HCT116 (cell line): Measurements from ENCODE around the gene AOPEP. TPM values are rescaled to one million over a fixed set of nuclear protein-coding genes. Genes with fewer than 3 reads are reported as not detected.

Experiments used
- ATAC-seq: fragments of 200-7000 bp; cut with Tn5 transposase; 2 replicates; pipeline ENCODE4 v1.9.1; 2020; ENCODE audit warnings: mild to moderate bottlenecking, moderate library complexity
- BruUV-seq: library from RNA; stranded (reverse); fragments of 400-500 nt; replicated peaks from 2 replicates; lab custom pipeline; 2021; lab: Mats Ljungman, UMichigan
- CTCF ChIA-PET: fragments of 300-600 bp; sonication (Branson Sonifier 250); formaldehyde crosslinking; loops from one replicate; lab custom pipeline; 2021; ENCODE audit warnings: antibody characterized with exemption; lab: Charles Lee
- POLR2A ChIA-PET: fragments of 300-600, 350-600 bp; sonication (Branson Sonifier 250); formaldehyde crosslinking; loops from one replicate; lab custom pipeline; 2021; ENCODE audit warnings: antibody characterized with exemption; lab: Charles Lee
- RAD21 ChIA-PET, 2 experiments: fragments of 300-600 bp; sonication (Branson Sonifier 250); formaldehyde crosslinking; loops; one replicate each; lab custom pipeline; 2023; ENCODE audit warnings: low total read pairs in 2 of 2; ENCODE audit not compliant: uncharacterized antibody in 2 of 2, unreplicated experiment in 2 of 2, low non-redundant PET in 1 of 2; lab: Charles Lee
- DNase-seq: peaks from one replicate; pipeline ENCODE4 v3.0.0-alpha.2; 2010; ENCODE audit warnings: low read depth, low spot score
- H2AFZ ChIP-seq: fragments of 200-600 bp; shearing (Covaris generic), sonication (generic); 2 replicates; pipeline ENCODE4 v1.6.1; 2017; ENCODE audit warnings: low read depth, mixed run types, mixed read lengths, antibody characterized with exemption, low read length; ENCODE audit not compliant: poor library complexity, severe bottlenecking
- H3K27ac ChIP-seq: 2 replicates; pipeline ENCODE4 v1.5.1; 2012; ENCODE audit warnings: low read depth, low read length
- H3K27me3 ChIP-seq: fragments of 200-600 bp; sonication (generic); 2 replicates; pipeline ENCODE4 v1.6.1; 2016; ENCODE audit warnings: mixed run types, low read length, mixed read lengths; ENCODE audit not compliant: insufficient read depth
- H3K36me3 ChIP-seq, 2 experiments: fragments of 200-500 bp in 1 of 2; fragments of 200-600 bp in 1 of 2; sonication (Bioruptor generic) in 1 of 2; sonication (generic) in 1 of 2; 2 replicates each; pipeline versions ENCODE4 v1.5.1 to v1.6.1; 2014 to 2016; ENCODE audit warnings: low read length in 2 of 2, inconsistent platforms in 1 of 2, mixed read lengths in 1 of 2, mixed run types in 1 of 2; ENCODE audit not compliant: insufficient read depth in 2 of 2, control insufficient read depth in 1 of 2
- H3K4me1 ChIP-seq, 2 experiments: fragments of 200-600 bp in 1 of 2; sonication (generic) in 1 of 2; 2 replicates each; pipeline versions ENCODE4 v1.5.1 to v1.6.1; 2012 to 2017; ENCODE audit warnings: low read length in 2 of 2, inconsistent platforms in 1 of 2, mild to moderate bottlenecking in 1 of 2, mixed read lengths in 1 of 2, mixed run types in 1 of 2, moderate library complexity in 1 of 2; ENCODE audit not compliant: insufficient read depth in 2 of 2, control insufficient read depth in 1 of 2
- H3K4me2 ChIP-seq: fragments of 200-600 bp; sonication (generic); 2 replicates; pipeline ENCODE4 v1.6.1; 2017; ENCODE audit warnings: mixed run types, low read length, mixed read lengths
- H3K4me3 ChIP-seq, 2 experiments: fragments of 200-600 bp in 1 of 2; sonication (generic) in 1 of 2; replicated peaks in 1 of 2; 2 replicates each; pipeline ENCODE4 v1.5.1; 2011 to 2016; ENCODE audit warnings: low read length in 2 of 2, control low read depth in 1 of 2, low read depth in 1 of 2, mild to moderate bottlenecking in 1 of 2, mixed read lengths in 1 of 2, mixed run types in 1 of 2
- H3K79me2 ChIP-seq: fragments of 200-600 bp; sonication (generic); 2 replicates; pipeline ENCODE4 v1.6.1; 2017; ENCODE audit warnings: mild to moderate bottlenecking, mixed run types, low read length, moderate library complexity, mixed read lengths; ENCODE audit not compliant: insufficient read depth
- H3K9ac ChIP-seq: fragments of 200-600 bp; sonication (generic); 2 replicates; pipeline ENCODE4 v1.6.1; 2016; ENCODE audit warnings: low read length, mixed read lengths
- H3K9me2 ChIP-seq: fragments of 200-600 bp; sonication (generic), shearing (Covaris generic); 2 replicates; pipeline ENCODE4 v1.6.1; 2017; ENCODE audit warnings: mixed run types, mild to moderate bottlenecking, moderate library complexity; ENCODE audit not compliant: insufficient read depth
- H3K9me3 ChIP-seq, 2 experiments: fragments of 200-500 bp in 1 of 2; fragments of 200-600 bp in 1 of 2; sonication (Bioruptor generic) in 1 of 2; sonication (generic) in 1 of 2; 2 replicates each; pipeline ENCODE4 v1.6.1; 2014 to 2017; ENCODE audit warnings: low read length in 2 of 2, mixed read lengths in 2 of 2, inconsistent platforms in 1 of 2, low read depth in 1 of 2, mild to moderate bottlenecking in 1 of 2, mixed run types in 1 of 2, moderate library complexity in 1 of 2; ENCODE audit not compliant: control insufficient read depth in 1 of 2, insufficient read depth in 1 of 2
- H4K20me1 ChIP-seq: fragments of 200-600 bp; sonication (generic), shearing (Covaris generic); 2 replicates; pipeline ENCODE4 v1.6.1; 2017; ENCODE audit warnings: mixed run types, mild to moderate bottlenecking, moderate library complexity; ENCODE audit not compliant: insufficient read depth
- ATF3 ChIP-seq: IDR thresholded peaks from 2 replicates; pipeline ENCODE4 v1.6.1; 2012
- CBX3 ChIP-seq: IDR thresholded peaks from 2 replicates; pipeline ENCODE4 v1.6.1; 2012; ENCODE audit warnings: low read depth
- CEBPB ChIP-seq: IDR thresholded peaks from 2 replicates; pipeline ENCODE4 v1.6.1; 2012; ENCODE audit warnings: low read depth
- EGR1 ChIP-seq: IDR thresholded peaks from 2 replicates; pipeline ENCODE4 v1.6.1; 2012; ENCODE audit warnings: low read depth
- ELF1 ChIP-seq: IDR thresholded peaks from 2 replicates; pipeline ENCODE4 v1.6.1; 2012; ENCODE audit warnings: low read depth, borderline replicate concordance
- EZH2 ChIP-seq: fragments of 200-600 bp; sonication (generic); IDR thresholded peaks from 2 replicates; pipeline ENCODE4 v1.6.1; 2017; ENCODE audit warnings: antibody characterized with exemption, mixed run types
- EZH2phosphoT487 ChIP-seq: fragments of 200-600 bp; IDR thresholded peaks from 2 replicates; pipeline ENCODE4 v1.6.1; 2018; ENCODE audit warnings: antibody characterized with exemption, borderline replicate concordance
- FOSL1 ChIP-seq: IDR thresholded peaks from 2 replicates; pipeline ENCODE4 v1.6.1; 2012; ENCODE audit warnings: low read depth
- JUND ChIP-seq: IDR thresholded peaks from 2 replicates; pipeline ENCODE4 v1.6.1; 2012
- MAX ChIP-seq: IDR thresholded peaks from 2 replicates; pipeline ENCODE4 v1.6.1; 2012
- POLR2A ChIP-seq: IDR thresholded peaks from 2 replicates; pipeline ENCODE4 v1.7.0; 2011; ENCODE audit warnings: borderline replicate concordance; ENCODE audit not compliant: insufficient read depth, insufficient read length; ENCODE audit errors: extremely low read depth
- RAD21 ChIP-seq: IDR thresholded peaks from 2 replicates; pipeline ENCODE4 v1.6.1; 2012; ENCODE audit warnings: low read depth, mild to moderate bottlenecking
- REST ChIP-seq: IDR thresholded peaks from 2 replicates; pipeline ENCODE4 v1.6.1; 2012; ENCODE audit warnings: low read depth
- SIN3A ChIP-seq: IDR thresholded peaks from 2 replicates; pipeline ENCODE4 v1.6.1; 2012; ENCODE audit warnings: low read depth
- TCF7L2 ChIP-seq: IDR thresholded peaks from 2 replicates; pipeline ENCODE4 v1.7.0; 2011; ENCODE audit warnings: borderline replicate concordance, inconsistent platforms; ENCODE audit not compliant: insufficient read depth, insufficient read length; ENCODE audit errors: extremely low read depth
- ZBTB33 ChIP-seq: IDR thresholded peaks from 2 replicates; pipeline ENCODE4 v1.6.1; 2011; ENCODE audit warnings: mild to moderate bottlenecking, low read length, moderate library complexity; ENCODE audit not compliant: insufficient replicate concordance; ENCODE audit errors: extremely low read depth
- ZFX ChIP-seq: fragments of 450-650 bp; IDR thresholded peaks from 2 replicates; pipeline ENCODE4 v1.6.1; 2017
- ZNF274 ChIP-seq: fragments of 200-500 bp; sonication (Bioruptor generic); IDR thresholded peaks from 2 replicates; pipeline ENCODE4 v1.6.1; 2014; ENCODE audit warnings: mild to moderate bottlenecking, low read depth, low read length, inconsistent platforms
- intact Hi-C: fragments of 100-400 bp; cut with micrococcal nuclease; formaldehyde crosslinking; loops from 2 replicates; pipeline ENCODE4 v1.10.0; 2022
- total RNA-seq: library from RNA; stranded (reverse); gene quantifications from one replicate; pipeline ENCODE4 v1.2.1, GENCODE V29; 2021; ENCODE audit not compliant: unreplicated experiment

AOPEP gene
- total RNA-seq, 1 experiment from 2014 or later = 15.1 TPM

- RAD21 ChIA-PET = no interaction called here
- POLR2A ChIA-PET = no interaction called here
- ATAC-seq (no peak), DNase-seq (no peak)
- no peaks in the 10 kb centered on the region for H3K27me3 ChIP-seq
- CTCF ChIA-PET = no interaction called here
- H3K9ac ChIP-seq = no peak overlapping the region
- H4K20me1 ChIP-seq = no peaks in the 10 kb centered on the region
- H3K27ac ChIP-seq = no peak overlapping the region
- peaks cover 0 to 5% of the 10 kb centered on the region in 2 experiments; a peak in 2 of 4 replicates for H3K4me1 ChIP-seq
- peaks cover 0 to 8% of the 10 kb centered on the region in 2 experiments; a peak in 2 of 4 replicates for H3K36me3 ChIP-seq
- BruUV-seq = no TSS peak
- H3K9me2 ChIP-seq = no peaks in the 10 kb centered on the region
- no peak overlapping the region for H3K4me2 ChIP-seq
- TF ChIP-seq JUND = no peak
- no peak for TF ChIP-seq ZBTB33
- no peak for TF ChIP-seq TCF7L2
- TF ChIP-seq FOSL1 = no peak
- TF ChIP-seq RAD21 = no peak
- TF ChIP-seq REST = no peak
- no peak for TF ChIP-seq POLR2A
- no peak for TF ChIP-seq CBX3
- no peak for TF ChIP-seq ZFX
- TF ChIP-seq ATF3 = no peak
- no peak for TF ChIP-seq SIN3A
- no peak for TF ChIP-seq EZH2
- no peak for TF ChIP-seq EZH2phosphoT487
- no peak for TF ChIP-seq ELF1
- TF ChIP-seq ZNF274 = no peak
- TF ChIP-seq CEBPB = no peak
- no peak for TF ChIP-seq MAX
- TF ChIP-seq EGR1 = no peak
- no peaks in the 10 kb centered on the region for H3K9me3 ChIP-seq
- no peak overlapping the region for H3K4me3 ChIP-seq
- no peak overlapping the region for H2AFZ ChIP-seq
- H3K79me2 ChIP-seq = no peaks in the 10 kb centered on the region
- intact Hi-C loops = no loop called here
Observed at GRCh38 chr9:95079461-95079860, 353.0 kb downstream of the AOPEP start.
